SK-N-MC (cell line): ENCODE results near the gene PTPRG.

Experiments
- EZH2 ChIP-seq: fragments of 200-600 bp; sonication (generic); IDR thresholded peaks from one replicate; pipeline ENCODE4 v1.6.1; 2017; ENCODE audit warnings: antibody characterized with exemption
- POLR2AphosphoS5 ChIP-seq: IDR thresholded peaks from 2 replicates; pipeline ENCODE4 v1.6.1; 2012; ENCODE audit warnings: mild to moderate bottlenecking, low read depth, low read length, borderline replicate concordance

- no peak for TF ChIP-seq EZH2
- TF ChIP-seq POLR2AphosphoS5: no peak
Measured at GRCh38 chr3:61876797-61877196, 315.4 kb downstream of the PTPRG start.
